MCF 10A (cell line): ENCODE results near the gene RAB28. TPM values are rescaled to one million over a fixed set of nuclear protein-coding genes. Genes with fewer than 3 reads are reported as not detected.
A peak's percentile ranks its signal among the peaks of the same experiment; 100 is the strongest.

ENCODE experiments used
- BruUV-seq: library from RNA; stranded (reverse); fragments of 400-500 nt; replicated peaks from 2 replicates; lab custom pipeline; 2021; lab: Mats Ljungman, UMichigan
- CTCF ChIA-PET: fragments of 300-600 bp; sonication (Branson Sonifier 250); formaldehyde crosslinking; extraction: SDS; loops from one replicate; lab custom pipeline; 2021; ENCODE audit warnings: antibody characterized with exemption, inconsistent platforms; lab: Yijun Ruan, JAX
- POLR2A ChIA-PET: fragments of 300-600, 350-650 bp; sonication (Branson Sonifier 250); formaldehyde crosslinking; extraction: SDS; loops from one replicate; lab custom pipeline; 2020; ENCODE audit warnings: antibody characterized with exemption, inconsistent platforms; lab: Yijun Ruan, JAX
- DNase-seq: peaks from one replicate; pipeline ENCODE4 v3.0.0-alpha.2; 2018; ENCODE audit not compliant: unreplicated experiment
- H3K27ac Mint-ChIP-seq: one replicate; pipeline ENCODE4 v1.8.0; 2022; ENCODE audit warnings: mild to moderate bottlenecking, low read depth, mixed read lengths; ENCODE audit not compliant: unreplicated experiment
- H3K27me3 Mint-ChIP-seq: one replicate; pipeline ENCODE4 v1.8.0; 2022; ENCODE audit warnings: mixed read lengths; ENCODE audit not compliant: insufficient read depth, unreplicated experiment
- H3K36me3 Mint-ChIP-seq: one replicate; pipeline ENCODE4 v1.8.0; 2022; ENCODE audit warnings: mild to moderate bottlenecking, moderate library complexity, mixed read lengths; ENCODE audit not compliant: insufficient read depth, unreplicated experiment
- H3K4me1 Mint-ChIP-seq: one replicate; pipeline ENCODE4 v1.8.0; 2022; ENCODE audit warnings: mixed read lengths; ENCODE audit not compliant: insufficient read depth, unreplicated experiment
- H3K4me3 Mint-ChIP-seq: one replicate; pipeline ENCODE4 v1.8.0; 2022; ENCODE audit warnings: mild to moderate bottlenecking, moderate library complexity, mixed read lengths; ENCODE audit not compliant: unreplicated experiment
- H3K9me3 Mint-ChIP-seq: one replicate; pipeline ENCODE4 v1.8.0; 2022; ENCODE audit warnings: mixed read lengths; ENCODE audit not compliant: unreplicated experiment
- intact Hi-C: fragments of 100-400 bp; cut with micrococcal nuclease; formaldehyde crosslinking; loops from 2 replicates; pipeline ENCODE4 v1.14.1; 2022
- total RNA-seq: library from RNA; stranded (reverse); gene quantifications from 2 replicates; pipeline ENCODE4 v1.2.3, GENCODE V29; 2022
- TF ChIP-seq, protein P1 (sequence below): fragments of 200-600 bp; IDR thresholded peaks from one replicate; pipeline ENCODE4 v1.8.0; 2022; ENCODE audit warnings: antibody characterized with exemption, mild to moderate bottlenecking; ENCODE audit not compliant: unreplicated experiment

RAB28 gene
- total RNA-seq, 1 experiment from 2014 or later = 15.9 TPM

DNA sequence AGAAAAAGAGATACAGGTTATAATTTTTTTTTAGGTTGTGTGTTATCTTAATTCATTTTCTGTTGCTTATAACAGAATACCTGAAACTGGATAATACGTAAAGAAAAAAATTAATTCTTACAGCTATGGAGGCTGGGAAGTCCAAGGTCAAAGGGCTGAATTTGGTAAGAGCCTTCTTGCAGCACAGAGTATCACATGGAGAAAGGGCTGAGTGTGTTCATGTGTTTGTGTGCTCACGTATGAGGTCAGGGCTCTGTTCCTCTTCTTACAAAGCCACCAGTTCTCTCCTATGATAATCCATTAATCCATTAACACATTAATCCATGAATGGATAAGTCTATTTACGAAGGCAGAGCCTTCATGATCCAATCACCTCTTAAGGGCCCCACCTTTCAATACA is 8.6 kb upstream of the RAB28 start:
- no peaks in the 10 kb centered on the region for H3K36me3 Mint-ChIP-seq
- H3K27me3 Mint-ChIP-seq = no peaks in the 10 kb centered on the region
- BruUV-seq = no TSS peak
- TF ChIP-seq, protein P1, sequence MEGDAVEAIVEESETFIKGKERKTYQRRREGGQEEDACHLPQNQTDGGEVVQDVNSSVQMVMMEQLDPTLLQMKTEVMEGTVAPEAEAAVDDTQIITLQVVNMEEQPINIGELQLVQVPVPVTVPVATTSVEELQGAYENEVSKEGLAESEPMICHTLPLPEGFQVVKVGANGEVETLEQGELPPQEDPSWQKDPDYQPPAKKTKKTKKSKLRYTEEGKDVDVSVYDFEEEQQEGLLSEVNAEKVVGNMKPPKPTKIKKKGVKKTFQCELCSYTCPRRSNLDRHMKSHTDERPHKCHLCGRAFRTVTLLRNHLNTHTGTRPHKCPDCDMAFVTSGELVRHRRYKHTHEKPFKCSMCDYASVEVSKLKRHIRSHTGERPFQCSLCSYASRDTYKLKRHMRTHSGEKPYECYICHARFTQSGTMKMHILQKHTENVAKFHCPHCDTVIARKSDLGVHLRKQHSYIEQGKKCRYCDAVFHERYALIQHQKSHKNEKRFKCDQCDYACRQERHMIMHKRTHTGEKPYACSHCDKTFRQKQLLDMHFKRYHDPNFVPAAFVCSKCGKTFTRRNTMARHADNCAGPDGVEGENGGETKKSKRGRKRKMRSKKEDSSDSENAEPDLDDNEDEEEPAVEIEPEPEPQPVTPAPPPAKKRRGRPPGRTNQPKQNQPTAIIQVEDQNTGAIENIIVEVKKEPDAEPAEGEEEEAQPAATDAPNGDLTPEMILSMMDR = no peak
- H3K4me3 Mint-ChIP-seq = no peak overlapping the region
- CTCF ChIA-PET = no interaction called here
- DNase-seq = no peak
- no peak overlapping the region for H3K27ac Mint-ChIP-seq
- POLR2A ChIA-PET = no interaction called here
- intact Hi-C loops = no loop called here
- no peaks in the 10 kb centered on the region for H3K9me3 Mint-ChIP-seq
- no peaks in the 10 kb centered on the region for H3K4me1 Mint-ChIP-seq

DNA sequence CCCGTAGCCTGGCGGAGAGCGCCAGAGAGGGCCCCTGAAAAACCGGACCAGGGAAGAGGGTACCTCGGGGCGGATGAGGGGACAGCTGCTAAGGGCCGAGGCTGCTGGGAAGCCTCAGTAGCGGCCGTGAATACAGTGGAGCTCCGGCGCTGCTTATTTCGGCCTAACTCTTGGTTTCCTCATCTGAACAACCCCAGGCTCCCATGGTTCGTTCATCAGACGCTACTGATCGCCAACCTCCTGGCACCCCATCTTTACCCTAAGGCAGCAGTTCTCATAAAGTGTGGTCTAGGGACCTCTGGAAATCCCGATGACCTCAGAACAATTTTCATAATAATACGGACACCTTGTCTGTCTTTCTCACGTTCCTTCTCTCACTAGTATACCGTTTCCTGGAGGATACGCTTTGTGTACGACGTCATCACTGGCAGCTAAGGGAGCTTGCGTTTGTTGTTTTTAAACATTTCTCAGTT is 645 bp upstream of the RAB28 start:
- H3K36me3 Mint-ChIP-seq = no peaks in the 10 kb centered on the region
- H3K27ac Mint-ChIP-seq = peak overlapping the region; percentile 95
- no peak for DNase-seq
- H3K27me3 Mint-ChIP-seq = no peaks in the 10 kb centered on the region
- POLR2A ChIA-PET = interaction anchor here (0.9 to 1.2 kb wide), 7 partner anchors 9 to 74 kb away, joined by 3 to 4 read pairs (median 3); no protein-coding TSS in a partner anchor
- TF ChIP-seq, protein P1 = no peak
- no peaks in the 10 kb centered on the region for H3K9me3 Mint-ChIP-seq
- CTCF ChIA-PET = no interaction called here
- H3K4me1 Mint-ChIP-seq = peaks cover 11% of the 10 kb centered on the region
- intact Hi-C loops = loop anchor here (2.0 kb wide), 1 partner anchor 60 kb away; the partner anchor contains the start of gene NKX3-2
- BruUV-seq = TSS peak; percentile 52
- peak overlapping the region; percentile 80 for H3K4me3 Mint-ChIP-seq

DNA sequence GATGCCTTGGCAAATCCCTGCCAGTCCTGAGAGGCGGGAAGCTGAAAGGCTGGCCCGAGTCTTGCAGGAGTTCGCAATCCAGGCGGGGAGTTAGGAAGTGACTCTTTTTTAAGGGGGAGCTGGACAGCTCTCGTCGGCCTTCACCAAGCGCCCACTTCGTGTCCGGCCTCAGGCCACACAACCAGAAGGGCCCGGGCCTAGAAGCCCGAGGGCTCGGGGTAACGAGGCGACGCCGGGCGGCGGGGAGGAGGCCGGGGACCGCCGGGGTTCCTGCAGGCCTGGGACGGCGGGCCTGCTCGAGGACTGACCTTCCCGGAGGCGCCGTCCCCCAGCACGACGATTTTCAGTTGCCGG is 395 bp downstream of the RAB28 start:
- Mint-ChIP-seq H3K27me3 (no peaks in the 10 kb centered on the region), H3K9me3 (no peaks in the 10 kb centered on the region), H3K27ac (peak overlapping the region; percentile 95), H3K4me1 (peaks cover 11% of the 10 kb centered on the region), H3K36me3 (no peaks in the 10 kb centered on the region), H3K4me3 (peak overlapping the region; percentile 80)
- ChIA-PET POLR2A (interaction anchor here (0.7 to 1.5 kb wide), 8 partner anchors 8 to 956 kb away, joined by 3 to 9 read pairs (median 4); partner anchors contain the start of gene NKX3-2), CTCF (interaction anchor here (0.8 to 1.1 kb wide), 6 partner anchors 11 to 759 kb away, joined by 3 to 6 read pairs (median 4); no protein-coding TSS in a partner anchor)
- TF ChIP-seq, protein P1 = no peak
- no TSS peak for BruUV-seq
- DNase-seq = peak; percentile 63
- intact Hi-C loops = loop anchor here (2.0 kb wide), 2 partner anchors 61 to 631 kb away; partner anchors contain the start of gene NKX3-2

DNA sequence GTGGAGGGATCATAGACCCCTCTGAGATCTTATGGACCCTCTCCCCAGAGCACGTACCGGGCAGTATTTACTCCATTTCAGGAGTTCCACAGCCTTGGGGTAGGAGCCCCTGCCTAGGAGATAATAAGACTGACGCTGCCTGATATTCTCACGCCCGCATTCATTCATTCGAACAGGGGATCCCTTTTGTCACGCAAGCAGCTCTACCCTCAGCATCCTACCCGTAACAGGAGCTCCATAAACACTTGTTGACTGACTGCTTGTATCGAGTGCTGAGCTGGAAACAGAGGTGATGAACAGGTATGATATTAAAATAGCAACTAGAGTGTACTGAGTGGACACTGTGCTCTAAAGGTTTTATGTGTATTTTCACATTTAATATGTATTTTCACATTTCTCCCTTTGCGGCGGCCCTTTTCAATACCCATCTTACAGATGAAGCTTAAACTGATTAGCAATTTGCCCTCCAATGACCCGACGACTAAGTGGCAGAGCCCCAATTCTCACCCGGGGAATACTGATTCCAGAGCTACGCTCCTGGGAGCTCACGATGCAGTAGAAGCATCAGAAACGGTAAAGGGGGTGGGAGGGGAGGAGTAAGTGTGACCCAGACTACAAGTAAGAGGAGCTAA is 888 bp downstream of the RAB28 start:
- H3K4me1 Mint-ChIP-seq = peaks cover 11% of the 10 kb centered on the region
- TF ChIP-seq, protein P1 = no peak
- BruUV-seq = no TSS peak
- ChIA-PET POLR2A (interaction anchor here (0.7 to 1.5 kb wide), 7 partner anchors 9 to 955 kb away, joined by 3 to 9 read pairs (median 4); partner anchors contain the start of gene NKX3-2), CTCF (interaction anchor here (0.6 to 1.1 kb wide), 7 partner anchors 11 to 1968 kb away, joined by 3 to 6 read pairs (median 4); no protein-coding TSS in a partner anchor)
- no peaks in the 10 kb centered on the region for H3K9me3 Mint-ChIP-seq
- peak; percentile 28 for DNase-seq
- H3K36me3 Mint-ChIP-seq = no peaks in the 10 kb centered on the region
- intact Hi-C loops = loop anchor here (2.0 kb wide), 1 partner anchor 630 kb away; no protein-coding TSS in a partner anchor
- peak overlapping the region; percentile 80 for H3K4me3 Mint-ChIP-seq
- peak overlapping the region; percentile 95 for H3K27ac Mint-ChIP-seq
- no peaks in the 10 kb centered on the region for H3K27me3 Mint-ChIP-seq
